Measurements from ENCODE around the gene TIMM22.

- no peak for TF ChIP-seq CTCF (IDR thresholded peaks at IDR 0.05 in 4 of 5, conservative IDR thresholded peaks at IDR 0.05 in 1 of 5)
- TF ChIP-seq POLR2A (IDR thresholded peaks at IDR 0.05): no peak
These were observed 43.3 kb downstream of the TIMM22 start for GRCh38 chr17:1040216-1040600.

Measured in gastrocnemius medialis (tissue), 4 donors.